ENCODE results near the gene PEBP1. TPM values are rescaled to one million over a fixed set of nuclear protein-coding genes. Genes with fewer than 3 reads are reported as not detected.

The PEBP1 gene
- polyA plus RNA-seq, 1 donor (not counting 4 experiments of a cell fraction or from before 2014, with no cell fraction given): 197 TPM

DNA sequence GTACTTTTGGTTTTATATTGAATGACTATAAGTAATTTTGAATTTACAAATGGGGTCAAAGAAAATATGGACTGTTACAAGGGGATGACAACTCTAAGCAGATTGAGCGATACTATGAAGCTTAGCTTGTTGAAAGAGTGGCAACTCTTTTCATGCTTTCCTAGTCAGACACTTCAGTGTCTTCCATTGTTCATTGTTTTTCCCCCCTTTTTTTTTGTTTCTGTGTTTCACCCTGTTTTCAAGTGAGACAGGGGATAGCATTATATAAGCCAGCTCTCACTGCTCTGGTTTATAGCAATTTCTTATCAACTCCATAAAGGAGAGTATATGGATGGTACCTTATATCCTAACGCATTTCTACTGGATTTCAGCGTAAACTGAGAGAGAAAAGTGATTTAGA, 24.6 kb downstream of the PEBP1 start:
- H3K36me3 ChIP-seq (ENCODE audit: control insufficient read depth in 2 of 2, extremely low read depth in 1 of 2, insufficient read depth in 2 of 2, low read length in 2 of 2): peaks cover 21 to 24% of the 10 kb centered on the region in 2 experiments
- H3K4me3 ChIP-seq (ENCODE audit: control insufficient read depth in 2 of 3, extremely low read depth in 1 of 3, insufficient read depth in 2 of 3, low read depth in 1 of 3, low read length in 3 of 3): no peak overlapping the region
- no peaks in the 10 kb centered on the region for H3K4me1 ChIP-seq (ENCODE audit: control insufficient read depth, extremely low read depth, insufficient read depth, low read length)
- no peaks in the 10 kb centered on the region for H4K20me1 ChIP-seq (ENCODE audit: control insufficient read depth, extremely low read depth, insufficient read depth, low read length)
- H3K9me3 ChIP-seq (ENCODE audit: control insufficient read depth, low read depth, low read length): no peaks in the 10 kb centered on the region
- no peak overlapping the region for H2AFZ ChIP-seq (ENCODE audit: control insufficient read depth, low read length)
- no peaks in the 10 kb centered on the region for H3K9me1 ChIP-seq (ENCODE audit: control insufficient read depth, extremely low read depth, insufficient read depth, low read length)
- no peak overlapping the region for H3K9ac ChIP-seq (ENCODE audit: control insufficient read depth, extremely low read depth, insufficient read depth, low read length)
- no peaks in the 10 kb centered on the region for H3K27me3 ChIP-seq (ENCODE audit: control insufficient read depth, extremely low read depth, insufficient read depth, low read length)
- DNase-seq (ENCODE audit: low read depth, low spot score): no peak
- TF ChIP-seq EZH2 (IDR thresholded peaks at IDR 0.05; ENCODE audit: low read length): no peak
- no peak for TF ChIP-seq CTCF (optimal IDR thresholded peaks at IDR 0.05 in 1 of 3, IDR thresholded peaks at IDR 0.05 in 1 of 3, conservative IDR thresholded peaks at IDR 0.05 in 1 of 3; ENCODE audit: extremely low read depth in 1 of 3, insufficient read depth in 2 of 3, low read length in 3 of 3)
- dilution Hi-C loops (cut with MboI; ENCODE audit: extremely low pct_ligation_motif_present, low sequenced_read_pairs): no loop called here
- no peak for FAIRE-seq
- no peak overlapping the region for H3K27ac ChIP-seq (ENCODE audit: control insufficient read depth, insufficient read depth, low read length)
- no peak overlapping the region for H3K4me2 ChIP-seq (ENCODE audit: control insufficient read depth, extremely low read depth, insufficient read depth, low read depth, low read length)
- H3K79me2 ChIP-seq (ENCODE audit: control insufficient read depth, insufficient read depth, low read length): no peaks in the 10 kb centered on the region

- H3K9ac ChIP-seq (ENCODE audit: control insufficient read depth, extremely low read depth, insufficient read depth, low read length): no peak overlapping the region
- H3K4me1 ChIP-seq (ENCODE audit: control insufficient read depth, extremely low read depth, insufficient read depth, low read length): no peaks in the 10 kb centered on the region
- no peaks in the 10 kb centered on the region for H3K9me3 ChIP-seq (ENCODE audit: control insufficient read depth, low read depth, low read length)
- no peak overlapping the region for H3K4me2 ChIP-seq (ENCODE audit: control insufficient read depth, extremely low read depth, insufficient read depth, low read depth, low read length)
- TF ChIP-seq CTCF (optimal IDR thresholded peaks at IDR 0.05 in 1 of 3, IDR thresholded peaks at IDR 0.05 in 1 of 3, conservative IDR thresholded peaks at IDR 0.05 in 1 of 3; ENCODE audit: extremely low read depth in 1 of 3, insufficient read depth in 2 of 3, low read length in 3 of 3) (peak; percentile 37 to 49 (median 47)), EZH2 (IDR thresholded peaks at IDR 0.05; ENCODE audit: low read length) (no peak)
- no peaks in the 10 kb centered on the region for H3K9me1 ChIP-seq (ENCODE audit: control insufficient read depth, extremely low read depth, insufficient read depth, low read length)
- H3K27ac ChIP-seq (ENCODE audit: control insufficient read depth, insufficient read depth, low read length): no peak overlapping the region
- H3K36me3 ChIP-seq (ENCODE audit: control insufficient read depth in 2 of 2, extremely low read depth in 1 of 2, insufficient read depth in 2 of 2, low read length in 2 of 2): peaks cover 3 to 17% of the 10 kb centered on the region in 2 experiments
- FAIRE-seq (no peak), DNase-seq (ENCODE audit: low read depth, low spot score) (no peak)
- H2AFZ ChIP-seq (ENCODE audit: control insufficient read depth, low read length): no peak overlapping the region
- H4K20me1 ChIP-seq (ENCODE audit: control insufficient read depth, extremely low read depth, insufficient read depth, low read length): no peaks in the 10 kb centered on the region
- dilution Hi-C loops (cut with MboI; ENCODE audit: extremely low pct_ligation_motif_present, low sequenced_read_pairs): no loop called here
- no peak overlapping the region for H3K4me3 ChIP-seq (ENCODE audit: control insufficient read depth in 2 of 3, extremely low read depth in 1 of 3, insufficient read depth in 2 of 3, low read depth in 1 of 3, low read length in 3 of 3)
- H3K79me2 ChIP-seq (ENCODE audit: control insufficient read depth, insufficient read depth, low read length): no peaks in the 10 kb centered on the region
- H3K27me3 ChIP-seq (ENCODE audit: control insufficient read depth, extremely low read depth, insufficient read depth, low read length): no peaks in the 10 kb centered on the region
Measured at GRCh38 chr12:118164798-118165486, 29.0 kb downstream of the PEBP1 start.

Measured in keratinocyte (primary cell).